Glutamatergic neuron (in vitro differentiated cells): ENCODE data around the gene SMIM28. TPM values are rescaled to one million over a fixed set of nuclear protein-coding genes. Genes with fewer than 3 reads are reported as not detected.
A peak's percentile ranks its signal among the peaks of the same experiment; 100 is the strongest.

Experiments used
- DNase-seq: peaks from one replicate; pipeline ENCODE4 v3.0.0; 2022
- H3K27ac Mint-ChIP-seq: one replicate; pipeline ENCODE4 v1.8.0; 2020; ENCODE audit warnings: mild to moderate bottlenecking, mixed read lengths, inconsistent platforms; ENCODE audit not compliant: unreplicated experiment
- H3K27me3 Mint-ChIP-seq: one replicate; pipeline ENCODE4 v1.8.0; 2020; ENCODE audit warnings: mild to moderate bottlenecking, moderate library complexity, mixed read lengths, inconsistent platforms; ENCODE audit not compliant: unreplicated experiment
- H3K36me3 Mint-ChIP-seq: one replicate; pipeline ENCODE4 v1.8.0; 2020; ENCODE audit warnings: mild to moderate bottlenecking, mixed read lengths, inconsistent platforms; ENCODE audit not compliant: unreplicated experiment
- H3K4me1 Mint-ChIP-seq: one replicate; pipeline ENCODE4 v1.8.0; 2020; ENCODE audit warnings: mild to moderate bottlenecking, low read depth, mixed read lengths, inconsistent platforms; ENCODE audit not compliant: unreplicated experiment
- H3K4me3 Mint-ChIP-seq: one replicate; pipeline ENCODE4 v1.8.0; 2020; ENCODE audit warnings: mild to moderate bottlenecking, mixed read lengths, inconsistent platforms; ENCODE audit not compliant: unreplicated experiment
- H3K9me3 Mint-ChIP-seq: one replicate; pipeline ENCODE4 v1.8.0; 2020; ENCODE audit warnings: mild to moderate bottlenecking, moderate library complexity, mixed read lengths, inconsistent platforms; ENCODE audit not compliant: unreplicated experiment
- total RNA-seq: library from RNA; stranded (reverse); fragmentation: NEBNext Ultra II Directional; extraction: Animal tissue kit (Norgen Biotek cat#: 25700); gene quantifications from one replicate; pipeline ENCODE4 v1.2.1, GENCODE V29; 2021; ENCODE audit not compliant: unreplicated experiment
- TF ChIP-seq, protein P1 (sequence below): fragments of 200-600 bp; sonication (generic); IDR thresholded peaks from one replicate; pipeline ENCODE4 v1.5.0; 2021; ENCODE audit not compliant: partially characterized antibody, unreplicated experiment

The SMIM28 gene
- total RNA-seq, 1 donor from 2014 or later = not detected

DNA sequence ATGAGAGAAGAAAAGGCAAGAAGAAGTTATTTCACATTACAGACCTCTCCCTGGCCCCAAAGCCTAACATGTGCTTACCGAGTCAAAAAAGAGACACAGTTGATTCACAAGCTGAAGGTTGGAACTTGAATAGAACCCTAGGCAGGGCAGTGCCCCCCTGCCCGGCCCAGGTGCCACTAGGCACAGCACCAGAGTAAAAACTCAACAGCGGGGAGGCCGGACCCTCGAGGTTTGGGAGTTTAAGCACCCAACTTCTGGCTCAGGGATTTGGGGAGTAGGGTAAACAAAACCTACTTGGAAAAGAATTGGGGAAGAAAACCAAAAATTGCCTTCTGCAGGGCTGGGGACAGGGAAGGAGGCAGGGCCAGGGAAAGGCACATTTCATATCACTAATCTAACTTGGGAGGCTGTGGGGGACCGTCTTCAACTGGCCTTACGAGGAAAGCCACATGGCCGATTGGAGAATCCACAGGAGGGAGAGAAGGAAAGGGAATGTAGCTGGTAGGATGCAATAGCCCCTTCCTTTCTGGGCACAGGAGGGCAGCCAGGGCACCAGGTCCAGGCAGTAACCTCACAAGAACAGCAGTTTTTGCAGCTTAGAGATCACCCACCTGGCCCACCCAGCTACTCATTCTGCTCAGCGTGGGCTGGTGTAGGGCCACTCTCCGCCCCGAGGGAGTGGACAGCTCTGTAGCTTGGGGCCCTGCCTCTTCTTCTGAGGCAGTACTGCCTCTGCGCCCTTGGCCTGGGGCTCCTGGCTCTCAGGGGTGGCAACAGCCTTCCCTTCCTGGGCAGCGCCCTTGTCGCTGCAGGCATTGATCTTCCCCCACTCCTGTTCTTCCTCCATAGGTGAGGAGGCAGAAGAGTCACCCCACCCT is 24.5 kb downstream of the SMIM28 start:
- Mint-ChIP-seq H3K4me1 (peaks cover 5% of the 10 kb centered on the region), H3K4me3 (no peak overlapping the region), H3K27ac (no peak overlapping the region), H3K9me3 (peaks cover 5% of the 10 kb centered on the region), H3K36me3 (peaks cover 3% of the 10 kb centered on the region), H3K27me3 (peaks cover 3% of the 10 kb centered on the region)
- TF ChIP-seq, protein P1, sequence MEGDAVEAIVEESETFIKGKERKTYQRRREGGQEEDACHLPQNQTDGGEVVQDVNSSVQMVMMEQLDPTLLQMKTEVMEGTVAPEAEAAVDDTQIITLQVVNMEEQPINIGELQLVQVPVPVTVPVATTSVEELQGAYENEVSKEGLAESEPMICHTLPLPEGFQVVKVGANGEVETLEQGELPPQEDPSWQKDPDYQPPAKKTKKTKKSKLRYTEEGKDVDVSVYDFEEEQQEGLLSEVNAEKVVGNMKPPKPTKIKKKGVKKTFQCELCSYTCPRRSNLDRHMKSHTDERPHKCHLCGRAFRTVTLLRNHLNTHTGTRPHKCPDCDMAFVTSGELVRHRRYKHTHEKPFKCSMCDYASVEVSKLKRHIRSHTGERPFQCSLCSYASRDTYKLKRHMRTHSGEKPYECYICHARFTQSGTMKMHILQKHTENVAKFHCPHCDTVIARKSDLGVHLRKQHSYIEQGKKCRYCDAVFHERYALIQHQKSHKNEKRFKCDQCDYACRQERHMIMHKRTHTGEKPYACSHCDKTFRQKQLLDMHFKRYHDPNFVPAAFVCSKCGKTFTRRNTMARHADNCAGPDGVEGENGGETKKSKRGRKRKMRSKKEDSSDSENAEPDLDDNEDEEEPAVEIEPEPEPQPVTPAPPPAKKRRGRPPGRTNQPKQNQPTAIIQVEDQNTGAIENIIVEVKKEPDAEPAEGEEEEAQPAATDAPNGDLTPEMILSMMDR = no peak
- DNase-seq = no peak

DNA sequence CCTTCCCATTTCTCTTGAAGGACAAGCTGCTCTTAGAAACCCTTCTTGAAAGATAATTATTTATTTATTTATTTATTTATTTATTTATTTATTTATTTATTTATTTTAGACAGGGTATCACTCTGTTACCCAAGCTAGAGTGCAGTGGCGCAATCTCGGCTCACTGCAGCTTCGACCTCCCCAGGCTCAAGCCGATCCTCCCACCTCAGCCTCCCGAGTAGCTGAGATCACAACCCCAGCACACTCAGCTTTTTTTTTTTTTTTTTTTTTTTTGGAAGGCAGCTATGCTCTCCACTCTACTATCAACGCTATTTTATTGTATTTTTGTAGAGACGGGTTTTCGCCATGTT is 25.1 kb downstream of the SMIM28 start:
- TF ChIP-seq, protein P1 = no peak
- H3K4me3 Mint-ChIP-seq = peak overlapping the region; percentile 49
- H3K9me3 Mint-ChIP-seq = peaks cover 5% of the 10 kb centered on the region
- H3K4me1 Mint-ChIP-seq = peaks cover 5% of the 10 kb centered on the region
- H3K36me3 Mint-ChIP-seq = peaks cover 3% of the 10 kb centered on the region
- peaks cover 3% of the 10 kb centered on the region for H3K27me3 Mint-ChIP-seq
- no peak overlapping the region for H3K27ac Mint-ChIP-seq
- DNase-seq = no peak

DNA sequence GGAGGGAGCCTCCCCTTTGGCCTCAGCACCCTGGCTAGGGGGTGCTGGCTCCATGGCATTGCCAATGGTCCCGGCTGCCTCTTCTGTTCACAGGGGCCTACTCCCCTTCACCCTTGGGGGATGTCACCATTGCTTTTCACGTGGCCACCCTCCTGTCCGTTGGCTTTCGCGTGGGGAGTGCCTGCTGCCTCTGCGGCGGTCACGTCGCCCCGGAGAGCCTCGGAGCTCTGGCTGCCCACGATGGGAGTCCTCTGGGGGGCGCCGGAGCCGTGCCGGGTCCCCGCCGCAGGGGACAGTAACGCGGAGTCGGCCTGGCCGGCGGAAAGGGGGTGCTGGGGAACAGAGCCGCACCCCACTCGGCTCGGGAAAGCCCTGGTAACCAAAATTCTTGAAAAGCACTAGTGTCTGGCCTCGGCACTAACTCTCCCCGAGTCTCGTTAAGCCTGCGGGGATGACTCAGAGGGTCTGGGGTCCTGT is 25.7 kb downstream of the SMIM28 start:
- peaks cover 5% of the 10 kb centered on the region for H3K4me1 Mint-ChIP-seq
- H3K27ac Mint-ChIP-seq = no peak overlapping the region
- TF ChIP-seq, protein P1 = no peak
- DNase-seq = peak; percentile 62
- H3K36me3 Mint-ChIP-seq = peaks cover 6% of the 10 kb centered on the region
- peak overlapping the region; percentile 83 for H3K4me3 Mint-ChIP-seq
- peaks cover 5% of the 10 kb centered on the region for H3K9me3 Mint-ChIP-seq
- H3K27me3 Mint-ChIP-seq = peaks cover 3% of the 10 kb centered on the region

DNA sequence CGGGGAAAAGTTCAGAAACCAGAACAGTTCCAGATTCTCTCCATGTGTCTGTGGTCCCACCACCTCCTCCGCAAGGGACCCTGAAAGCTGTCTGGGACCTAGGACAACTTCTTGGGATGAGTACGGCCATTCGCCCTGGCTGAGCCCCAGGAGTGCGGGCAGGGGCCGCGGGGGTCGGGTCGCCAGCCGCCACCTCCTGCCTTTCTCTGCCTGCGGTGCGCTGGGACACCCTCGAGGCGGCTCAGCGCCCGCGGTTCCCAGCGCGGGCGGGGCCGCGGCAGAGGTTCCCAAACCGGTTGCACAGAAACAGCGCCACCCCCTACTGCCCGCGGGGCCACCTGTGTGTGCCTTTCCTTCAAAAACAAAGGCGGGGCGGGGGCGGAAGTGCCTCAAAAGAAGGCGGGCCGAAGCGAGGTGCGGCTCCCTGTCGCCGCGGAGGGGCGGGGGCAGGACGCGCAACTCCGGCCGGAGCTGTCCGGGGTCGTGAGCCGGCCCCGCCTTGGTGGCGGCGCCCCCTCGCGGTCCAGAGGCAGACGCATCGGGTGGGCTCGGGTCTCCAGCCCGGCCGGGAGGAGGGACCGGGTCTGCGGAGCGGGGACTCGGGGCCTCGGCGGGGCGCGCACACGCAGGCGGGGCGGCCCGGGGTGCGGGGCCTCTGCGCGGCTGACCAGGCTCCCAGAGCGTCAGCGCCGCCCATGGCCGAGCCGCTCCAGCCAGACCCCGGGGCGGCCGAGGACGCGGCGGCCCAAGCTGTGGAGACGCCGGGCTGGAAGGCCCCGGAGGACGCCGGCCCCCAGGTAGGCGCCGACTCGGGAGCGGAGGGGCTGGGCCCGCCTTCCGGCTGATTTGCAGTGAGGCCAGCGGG is 26.3 kb downstream of the SMIM28 start, which contains the start of gene HEBP2:
TSS of gene HEBP2 (plus strand) at position 423 of the 865 bp plus-strand sequence. CDS start at position 696, 273 bp downstream.
- H3K27me3 Mint-ChIP-seq = peaks cover 3% of the 10 kb centered on the region
- TF ChIP-seq, protein P1 = peak; percentile 86
- peak; percentile 98 for DNase-seq
- peak within 1 kb of the TSS; percentile 89 for H3K4me3 Mint-ChIP-seq
- peaks cover 5% of the 10 kb centered on the region for H3K9me3 Mint-ChIP-seq
- H3K27ac Mint-ChIP-seq = peak within 1 kb of the TSS; percentile 22
- peaks cover 11% of the 10 kb centered on the region for H3K36me3 Mint-ChIP-seq
- H3K4me1 Mint-ChIP-seq = peaks cover 5% of the 10 kb centered on the region
